T47D (cell line): ENCODE data around the gene SLC25A52.
"Not testable (repeated sequence)": the region's sequence is repeated elsewhere in the genome, so short reads cannot be mapped to it uniquely, and the experiment has no call there.

Experiments used
- DNase-seq, 2 experiments: peaks; one replicate each; pipeline versions ENCODE4 v3.0.0 to v3.0.0-alpha.2; 2011 to 2012; ENCODE audit warnings: low read depth in 1 of 2, low spot score in 1 of 2
- JUND ChIP-seq: IDR thresholded peaks from 2 replicates; pipeline ENCODE4 v1.6.1; 2012; ENCODE audit warnings: low read depth
- in situ Hi-C: cut with HindIII; loops from 2 replicates; pipeline ENCODE4 v1.10.0; 2016; ENCODE audit warnings: low sequenced_read_pairs, low pct_unique_long_range_greater_than_20kb

The SLC25A52 gene

DNA sequence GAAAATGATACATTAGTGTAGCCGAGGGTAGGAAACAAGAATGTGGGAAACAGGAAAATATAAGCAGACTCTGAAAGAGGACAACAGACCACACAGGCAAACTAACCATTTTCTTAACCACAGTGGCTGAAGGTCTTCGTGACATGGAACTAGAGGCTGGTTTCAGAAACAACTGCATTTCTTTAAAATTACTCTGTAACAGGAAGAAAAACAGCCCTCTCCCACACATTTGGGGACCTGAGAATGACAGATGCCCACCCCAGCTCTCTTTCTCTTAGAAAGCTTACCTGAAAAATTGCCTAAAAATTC lies 13.8 kb upstream of the SLC25A52 start:
- DNase-seq = no peak
- in situ Hi-C loops = no loop called here
- no peak for TF ChIP-seq JUND

DNA sequence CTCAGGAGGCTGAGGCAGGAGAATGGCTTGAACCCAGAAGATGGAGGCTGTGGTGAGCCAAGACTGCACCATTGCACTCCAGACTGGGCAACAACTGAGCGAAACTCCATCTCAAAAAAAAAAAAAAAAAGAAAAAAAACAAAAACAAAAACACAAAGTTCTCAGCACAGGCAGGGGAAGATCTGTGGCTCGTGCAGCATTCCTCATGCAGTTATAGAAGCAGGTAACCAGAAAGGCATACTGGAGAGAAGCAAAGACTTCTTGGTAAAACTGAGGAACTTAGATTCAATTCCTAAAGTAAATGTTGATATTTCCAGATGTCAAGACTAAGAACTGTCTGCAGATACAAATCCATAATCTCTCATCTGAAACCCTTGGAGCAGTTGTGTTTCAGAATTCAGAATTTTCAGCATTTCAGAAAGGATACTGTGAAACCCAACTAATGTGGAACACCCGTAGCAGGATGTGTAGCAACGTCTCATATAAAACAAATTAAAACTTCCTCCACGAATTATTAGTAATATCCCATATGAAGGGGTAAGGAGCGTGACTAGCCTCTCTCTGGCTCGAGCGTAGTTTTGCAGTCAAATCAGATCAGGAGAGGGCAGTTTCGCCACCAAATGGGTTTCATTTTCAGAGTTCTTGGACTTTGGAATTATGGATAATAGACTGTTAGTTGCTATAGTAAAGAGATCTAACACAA lies 13.2 kb upstream of the SLC25A52 start:
- no peak for TF ChIP-seq JUND
- in situ Hi-C loops = no loop called here
- DNase-seq = no peak

DNA sequence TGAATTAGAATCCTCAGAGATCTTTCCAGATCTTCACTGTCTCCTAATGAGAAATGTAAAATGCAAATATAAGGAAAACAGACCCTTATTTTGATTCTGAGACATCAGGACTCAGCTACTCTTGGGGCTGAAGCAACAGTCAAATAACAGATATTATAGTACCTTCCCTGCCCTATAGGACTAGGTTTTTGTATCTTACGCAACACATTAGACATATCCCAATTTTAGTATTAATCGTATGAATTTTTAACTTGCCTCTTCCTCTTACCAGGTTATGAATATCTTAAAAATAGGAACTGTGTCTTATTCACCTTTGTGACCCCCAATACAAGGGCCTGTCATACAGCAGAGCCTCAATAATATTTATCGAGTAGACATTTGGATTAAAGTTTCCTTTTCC lies 12.0 kb upstream of the SLC25A52 start:
- DNase-seq = no peak
- in situ Hi-C loops = no loop called here
- no peak for TF ChIP-seq JUND

DNA sequence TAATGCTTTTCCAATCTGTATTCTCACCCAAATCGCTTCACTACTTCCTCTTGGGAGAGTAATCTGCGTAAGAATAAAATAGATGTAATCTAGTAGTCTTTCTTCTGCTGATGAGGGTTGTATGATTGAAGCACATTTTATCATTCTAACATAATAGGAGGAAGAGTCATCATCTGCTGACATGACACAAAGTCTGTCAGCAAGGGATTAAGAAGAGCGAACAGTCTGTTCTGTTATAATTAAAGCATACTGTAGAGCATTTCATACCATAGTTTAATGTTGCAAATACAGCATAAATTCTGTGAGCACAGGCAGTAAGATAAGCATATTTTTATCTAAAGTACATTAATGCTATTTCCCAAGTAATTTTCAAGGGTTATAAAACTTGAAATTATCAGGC lies 10.4 kb downstream of the SLC25A52 start:
- in situ Hi-C loops = no loop called here

DNA sequence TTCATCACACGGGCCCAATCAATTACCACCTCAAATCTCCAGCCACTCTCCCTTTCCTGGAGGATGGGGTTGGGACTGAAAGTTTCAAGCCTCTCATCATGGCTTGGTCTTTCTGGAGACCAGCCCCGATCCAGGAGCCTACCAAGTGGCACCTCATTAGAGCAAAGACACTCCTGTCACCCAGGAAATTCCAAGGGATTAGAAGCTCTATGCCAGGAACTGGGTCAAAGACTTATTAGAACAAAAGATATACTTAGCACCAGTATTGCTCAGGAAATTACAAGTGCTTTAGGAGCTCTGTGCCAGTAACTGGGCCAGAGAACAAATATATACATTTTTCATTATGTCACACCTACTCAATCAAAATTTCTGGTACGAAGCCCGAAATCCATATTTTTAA lies 14.3 kb downstream of the SLC25A52 start:
- no peak for DNase-seq
- in situ Hi-C loops = no loop called here
- no peak for TF ChIP-seq JUND

More for the DNA sequence above, 10.4 kb downstream of the SLC25A52 start:
- no peak for TF ChIP-seq JUND
- DNase-seq = no peak

DNA sequence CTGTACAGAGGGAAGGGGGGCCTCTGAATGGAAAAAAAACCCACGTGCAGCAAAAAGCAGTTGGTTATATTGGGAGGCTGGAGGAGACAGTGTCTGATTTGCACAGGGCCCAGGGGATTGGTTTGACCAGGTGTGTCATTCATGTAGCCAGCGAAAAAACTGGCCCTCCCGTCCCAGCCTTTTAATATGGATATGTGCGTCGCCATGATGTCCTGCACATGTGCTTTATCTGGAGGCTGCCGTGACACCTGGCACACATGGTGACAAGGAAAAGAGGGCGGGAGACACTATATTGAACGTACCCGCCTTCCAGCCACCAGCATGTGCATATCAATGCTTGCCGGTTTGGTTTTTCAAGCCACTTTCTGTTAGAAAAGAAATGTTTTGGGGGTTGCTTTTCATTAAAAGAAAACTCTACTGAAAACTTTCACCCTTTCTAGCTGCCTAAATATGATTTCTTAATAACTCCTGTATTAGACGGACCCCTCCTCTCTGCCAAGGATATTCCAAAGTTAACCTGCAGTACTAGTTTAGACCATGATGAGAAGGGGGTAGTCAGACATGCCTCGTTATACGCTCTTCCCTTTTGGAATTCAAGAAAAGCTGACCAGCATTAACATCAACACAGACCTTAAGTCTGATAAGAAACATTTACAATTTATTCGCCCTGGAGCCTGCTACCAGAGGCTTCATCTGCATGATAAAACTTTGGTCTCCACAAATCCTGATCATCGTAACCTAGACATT lies 16.2 kb downstream of the SLC25A52 start:
- no peak for TF ChIP-seq JUND
- in situ Hi-C loops = no loop called here
- no peak for DNase-seq

DNA sequence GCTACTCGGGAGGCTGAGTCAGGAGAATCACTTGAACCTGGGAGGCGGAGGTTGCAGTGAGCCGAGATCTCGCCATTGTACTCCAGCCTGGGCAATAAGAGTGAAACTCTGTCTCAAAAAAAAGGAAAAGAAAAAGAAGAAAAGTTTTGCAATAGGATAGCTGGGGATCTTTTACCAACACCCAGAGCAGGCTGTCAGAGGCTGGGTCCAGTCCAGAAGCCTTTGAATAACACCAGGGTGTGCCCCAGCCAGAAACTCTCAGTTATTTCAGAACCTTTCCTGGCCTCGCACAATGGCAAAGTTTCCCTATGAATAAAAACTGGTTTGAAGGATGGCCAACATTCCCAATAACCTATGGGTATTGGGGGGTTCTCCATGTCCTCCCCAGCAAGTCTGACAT lies 17.1 kb downstream of the SLC25A52 start:
- DNase-seq, in situ Hi-C loops: not testable (repeated sequence)

DNA sequence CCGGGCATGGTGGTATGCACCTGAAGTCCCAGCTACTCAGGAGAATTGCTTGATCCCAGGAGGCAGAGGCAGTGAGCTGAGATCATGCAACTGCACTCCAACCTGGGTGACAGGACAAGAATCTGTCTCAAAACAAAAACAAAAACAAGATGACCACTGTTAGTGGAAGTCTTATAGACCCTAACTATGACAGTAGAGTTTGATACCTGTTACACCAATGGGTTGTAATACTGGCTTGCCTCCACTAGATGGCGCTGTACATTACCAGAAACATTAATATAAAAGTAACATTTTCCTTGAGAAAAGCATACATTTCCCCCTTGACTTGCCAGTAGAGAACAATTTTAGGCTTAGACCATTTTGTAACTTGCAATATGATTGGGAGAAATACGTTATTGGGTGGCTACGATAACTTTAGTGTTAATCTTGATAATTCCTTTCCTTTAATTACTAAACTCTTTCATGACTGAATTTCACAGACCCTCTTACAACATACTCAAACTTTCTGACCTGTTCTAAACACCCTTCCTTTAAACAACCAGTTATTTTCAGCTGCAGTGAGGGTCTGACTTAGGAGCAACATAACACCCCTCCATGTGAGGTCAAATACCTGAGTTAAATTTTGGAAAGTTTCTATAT lies 19.5 kb downstream of the SLC25A52 start:
- TF ChIP-seq JUND = no peak
- in situ Hi-C loops = no loop called here
- DNase-seq = peak in 1 of 2 experiments; percentile 51

DNA sequence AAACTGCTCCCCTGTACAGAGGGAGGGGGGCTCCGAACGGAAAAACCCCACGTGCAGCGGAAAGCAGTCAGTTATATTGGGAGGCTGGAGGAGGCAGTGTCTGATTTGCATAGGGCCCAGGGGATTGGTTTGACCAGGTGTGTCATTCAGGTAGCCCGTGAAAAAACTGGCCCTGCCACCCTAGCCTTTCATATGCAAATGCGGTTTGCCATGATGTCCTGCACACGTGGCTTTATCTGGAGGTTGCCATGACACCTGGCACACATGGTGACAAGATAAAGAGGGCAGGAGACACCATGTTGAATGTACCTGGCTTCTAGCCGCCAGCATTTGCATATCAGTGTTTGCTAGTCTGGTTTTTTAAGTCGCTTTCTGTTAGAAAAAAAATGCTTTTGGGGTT lies 20.5 kb downstream of the SLC25A52 start:
- in situ Hi-C loops = no loop called here
- no peak for DNase-seq
- no peak for TF ChIP-seq JUND

DNA sequence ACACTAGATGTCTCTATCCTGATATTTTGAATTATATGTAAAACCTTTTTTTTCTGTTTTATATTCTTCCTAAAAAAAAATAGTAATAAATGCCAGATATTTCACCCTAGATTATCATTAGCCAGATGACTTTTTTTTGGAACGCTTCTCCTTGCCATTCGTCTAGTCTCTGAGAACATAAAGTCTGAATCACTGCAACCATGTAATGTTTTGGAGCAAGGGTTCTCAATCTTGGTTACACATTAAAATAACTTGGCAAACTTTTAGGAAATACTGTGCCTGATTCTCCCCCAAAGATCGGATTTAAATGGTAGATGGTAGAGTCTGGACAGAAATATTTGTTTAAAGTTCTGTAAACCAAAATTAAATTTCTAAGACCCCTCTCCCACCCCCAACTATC lies 21.0 kb downstream of the SLC25A52 start:
- no peak for TF ChIP-seq JUND
- DNase-seq = no peak
- in situ Hi-C loops = no loop called here

DNA sequence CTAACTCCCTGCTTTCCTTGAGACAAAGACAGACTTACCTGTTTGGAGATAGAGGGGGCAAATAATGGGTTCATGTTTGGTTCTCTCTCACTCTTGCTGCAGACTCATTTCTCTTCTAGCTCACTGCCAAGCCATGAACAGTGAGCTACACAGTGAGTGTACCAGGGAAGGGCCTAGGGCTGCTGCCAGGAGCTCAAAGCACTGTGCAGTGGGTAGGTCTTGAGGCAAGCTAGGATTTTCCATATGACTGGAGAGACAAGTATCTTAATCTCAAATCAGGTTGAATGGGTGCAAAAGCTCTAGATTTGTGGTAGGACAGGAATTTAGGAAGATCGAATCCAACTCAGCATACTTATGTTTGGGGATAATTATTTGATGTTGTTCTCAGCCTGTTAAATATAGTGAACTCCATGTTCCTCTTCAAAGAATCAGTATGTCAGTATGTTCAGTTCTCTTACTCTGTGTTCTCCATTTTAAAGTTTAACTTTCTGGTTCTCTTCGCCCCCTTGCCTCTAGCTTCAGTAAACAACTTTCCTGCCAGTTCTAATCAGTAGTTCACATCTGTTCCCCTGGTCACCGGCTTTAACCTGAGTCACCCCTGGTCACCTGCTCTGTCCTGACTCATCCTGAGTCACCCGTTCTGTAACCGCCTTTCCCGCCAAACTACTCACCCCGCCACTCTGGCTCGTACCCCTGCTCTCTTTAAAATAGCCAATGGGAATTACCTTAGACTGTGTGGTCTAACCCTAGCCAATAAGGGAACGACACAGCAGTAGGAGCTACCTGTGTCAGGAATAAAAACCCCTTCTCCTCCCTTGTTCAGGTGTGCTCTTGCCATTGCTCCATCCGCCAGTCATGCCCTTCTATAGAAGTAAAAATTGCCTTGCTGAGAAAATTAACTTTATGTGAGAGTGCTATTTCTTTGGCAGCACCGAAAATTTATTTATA lies 21.9 kb downstream of the SLC25A52 start:
- DNase-seq = no peak
- in situ Hi-C loops = no loop called here
- no peak for TF ChIP-seq JUND

DNA sequence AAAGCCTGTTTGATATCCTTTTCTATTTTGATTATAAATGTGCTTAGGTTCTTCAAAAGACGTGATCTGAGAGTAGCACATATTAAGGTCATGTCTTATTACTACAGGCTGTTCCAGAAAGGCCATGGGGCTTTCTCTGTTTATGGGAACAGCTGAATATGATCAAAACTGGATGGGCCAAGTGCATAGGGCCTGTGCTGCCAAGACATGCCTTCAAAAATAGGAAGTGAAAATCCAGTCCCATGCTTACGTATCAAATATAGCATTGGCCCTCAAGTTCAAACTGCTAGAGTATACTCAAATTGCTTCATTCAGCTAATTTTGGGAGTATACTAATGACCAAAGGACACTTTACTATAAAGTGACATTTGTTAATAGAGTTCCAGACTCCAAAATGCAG lies 24.1 kb downstream of the SLC25A52 start:
- in situ Hi-C loops = no loop called here
- no peak for TF ChIP-seq JUND
- DNase-seq = no peak
